Measurements from ENCODE around the gene PEX14. TPM values are rescaled to one million over a fixed set of nuclear protein-coding genes. Genes with fewer than 3 reads are reported as not detected.

Gene PEX14
- total RNA-seq, 1 experiment from 2014 or later = 36.0 TPM

- ChIA-PET POLR2A (no interaction called here), CTCF (no interaction called here)
- intact Hi-C loops (cut with micrococcal nuclease; ENCODE audit: unreplicated experiment) (loop anchor here (5.0 kb wide), 1 partner anchor 153 kb away; no protein-coding TSS in a partner anchor), in situ Hi-C loops (cut with HindIII; ENCODE audit: low pct_unique_long_range_greater_than_20kb, low sequenced_read_pairs) (no loop called here)
- ATAC-seq (no peak), DNase-seq (ENCODE audit: low read depth, low spot score) (no peak)
- Histone ChIP-seq H3K27me3 (ENCODE audit: control insufficient read depth, insufficient read depth, low read length) (no peaks in the 10 kb centered on the region), H3K36me3 (ENCODE audit: control insufficient read depth, insufficient read depth, low read length) (no peaks in the 10 kb centered on the region), H3K4me3 (ENCODE audit: low read depth in 2 of 2, low read length in 2 of 2) (no peak overlapping the region), H3K4me1 (ENCODE audit: control insufficient read depth, insufficient read depth, low read length) (peaks cover 9% of the 10 kb centered on the region; the same call in 1 of the 2 replicates), H3K9me3 (ENCODE audit: control insufficient read depth, insufficient read depth, low read depth, low read length) (no peaks in the 10 kb centered on the region), H3K27ac (ENCODE audit: low read length) (no peak overlapping the region)
- TF ChIP-seq POLR2AphosphoS5 (IDR thresholded peaks at IDR 0.05; ENCODE audit: low read depth, low read length) (no peak), REST (IDR thresholded peaks at IDR 0.05; ENCODE audit: insufficient read depth in 1 of 2, low read depth in 2 of 2, low read length in 1 of 2) (no peak), SIN3A (IDR thresholded peaks at IDR 0.05; ENCODE audit: borderline replicate concordance, insufficient read depth, low read depth, low read length) (no peak), TCF7L2 (IDR thresholded peaks at IDR 0.05; ENCODE audit: low read depth, low read length) (no peak)
- TF ChIP-seq, protein P1, sequence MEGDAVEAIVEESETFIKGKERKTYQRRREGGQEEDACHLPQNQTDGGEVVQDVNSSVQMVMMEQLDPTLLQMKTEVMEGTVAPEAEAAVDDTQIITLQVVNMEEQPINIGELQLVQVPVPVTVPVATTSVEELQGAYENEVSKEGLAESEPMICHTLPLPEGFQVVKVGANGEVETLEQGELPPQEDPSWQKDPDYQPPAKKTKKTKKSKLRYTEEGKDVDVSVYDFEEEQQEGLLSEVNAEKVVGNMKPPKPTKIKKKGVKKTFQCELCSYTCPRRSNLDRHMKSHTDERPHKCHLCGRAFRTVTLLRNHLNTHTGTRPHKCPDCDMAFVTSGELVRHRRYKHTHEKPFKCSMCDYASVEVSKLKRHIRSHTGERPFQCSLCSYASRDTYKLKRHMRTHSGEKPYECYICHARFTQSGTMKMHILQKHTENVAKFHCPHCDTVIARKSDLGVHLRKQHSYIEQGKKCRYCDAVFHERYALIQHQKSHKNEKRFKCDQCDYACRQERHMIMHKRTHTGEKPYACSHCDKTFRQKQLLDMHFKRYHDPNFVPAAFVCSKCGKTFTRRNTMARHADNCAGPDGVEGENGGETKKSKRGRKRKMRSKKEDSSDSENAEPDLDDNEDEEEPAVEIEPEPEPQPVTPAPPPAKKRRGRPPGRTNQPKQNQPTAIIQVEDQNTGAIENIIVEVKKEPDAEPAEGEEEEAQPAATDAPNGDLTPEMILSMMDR (IDR thresholded peaks at IDR 0.05) = no peak
- BruUV-seq (replicated peaks) = no TSS peak
Observed at GRCh38 chr1:10569531-10569930, 94.8 kb downstream of the PEX14 start.

- ATAC-seq = peak; percentile 75; the same call in 1 of the 2 replicates
- Histone ChIP-seq H3K27me3 (ENCODE audit: control insufficient read depth, insufficient read depth, low read length) (no peaks in the 10 kb centered on the region), H3K27ac (ENCODE audit: low read length) (no peak overlapping the region), H3K4me3 (ENCODE audit: low read depth in 2 of 2, low read length in 2 of 2) (no peak overlapping the region), H3K9me3 (ENCODE audit: control insufficient read depth, insufficient read depth, low read depth, low read length) (no peaks in the 10 kb centered on the region), H3K4me1 (ENCODE audit: control insufficient read depth, insufficient read depth, low read length) (no peaks in the 10 kb centered on the region), H3K36me3 (ENCODE audit: control insufficient read depth, insufficient read depth, low read length) (no peaks in the 10 kb centered on the region)
- POLR2A ChIA-PET = no interaction called here
- no peak for TF ChIP-seq TCF7L2 (IDR thresholded peaks at IDR 0.05; ENCODE audit: low read depth, low read length)
- TF ChIP-seq POLR2AphosphoS5 (IDR thresholded peaks at IDR 0.05; ENCODE audit: low read depth, low read length) = no peak
- TF ChIP-seq SIN3A (IDR thresholded peaks at IDR 0.05; ENCODE audit: borderline replicate concordance, insufficient read depth, low read depth, low read length) = no peak
- no peak for TF ChIP-seq REST (IDR thresholded peaks at IDR 0.05; ENCODE audit: insufficient read depth in 1 of 2, low read depth in 2 of 2, low read length in 1 of 2)
- BruUV-seq (replicated peaks) = no TSS peak
- intact Hi-C loops (cut with micrococcal nuclease; ENCODE audit: unreplicated experiment) = no loop called here
- in situ Hi-C loops (cut with HindIII; ENCODE audit: low pct_unique_long_range_greater_than_20kb, low sequenced_read_pairs) = no loop called here
- DNase-seq (ENCODE audit: low read depth, low spot score) = peak; percentile 48
- CTCF ChIA-PET = no interaction called here
Observed at GRCh38 chr1:10575616-10576015, 100.9 kb downstream of the PEX14 start.

Measured in Panc1 (cell line).